T-helper 17 cell (primary cell): ENCODE data around the gene CAV1. TPM values are rescaled to one million over a fixed set of nuclear protein-coding genes. Genes with fewer than 3 reads are reported as not detected.

Experiments
- ATAC-seq: fragments of 150-1000 bp; cut with Tn5 transposase; 2 replicates; pipeline ENCODE4 v1.10.0; 2021; ENCODE audit warnings: mild to moderate bottlenecking, moderate library complexity
- DNase-seq, 3 donors: peaks; one replicate each; pipeline versions ENCODE4 v3.0.0 to v3.0.0-alpha.2; 2020 to 2021
- H3K9me3 ChIP-seq: one replicate; pipeline ENCODE4 v1.7.0; 2013; ENCODE audit warnings: low read length, mild to moderate bottlenecking; ENCODE audit not compliant: control insufficient read depth, poor library complexity, severe bottlenecking
- H3K27ac Mint-ChIP-seq: one replicate; pipeline ENCODE4 v1.8.0; 2022; ENCODE audit warnings: mild to moderate bottlenecking, moderate library complexity, mixed read lengths
- H3K27me3 Mint-ChIP-seq: one replicate; pipeline ENCODE4 v1.8.0; 2022; ENCODE audit warnings: mixed read lengths
- H3K36me3 Mint-ChIP-seq: one replicate; pipeline ENCODE4 v1.8.0; 2022; ENCODE audit warnings: low read depth, mixed read lengths
- H3K4me1 Mint-ChIP-seq: one replicate; pipeline ENCODE4 v1.8.0; 2022; ENCODE audit warnings: mild to moderate bottlenecking, mixed read lengths
- H3K4me3 Mint-ChIP-seq: one replicate; pipeline ENCODE4 v1.8.0; 2022; ENCODE audit warnings: mild to moderate bottlenecking, moderate library complexity, mixed read lengths
- total RNA-seq, 4 donors: library from RNA in 2 of 4; stranded (reverse) in 2 of 4; gene quantifications; one replicate each; pipeline ENCODE4 v1.2.3 and lab custom pipeline; 2022 to 2026

Gene CAV1
- total RNA-seq, 2 donors from 2014 or later, result 0.30 to 0.57 TPM

DNA sequence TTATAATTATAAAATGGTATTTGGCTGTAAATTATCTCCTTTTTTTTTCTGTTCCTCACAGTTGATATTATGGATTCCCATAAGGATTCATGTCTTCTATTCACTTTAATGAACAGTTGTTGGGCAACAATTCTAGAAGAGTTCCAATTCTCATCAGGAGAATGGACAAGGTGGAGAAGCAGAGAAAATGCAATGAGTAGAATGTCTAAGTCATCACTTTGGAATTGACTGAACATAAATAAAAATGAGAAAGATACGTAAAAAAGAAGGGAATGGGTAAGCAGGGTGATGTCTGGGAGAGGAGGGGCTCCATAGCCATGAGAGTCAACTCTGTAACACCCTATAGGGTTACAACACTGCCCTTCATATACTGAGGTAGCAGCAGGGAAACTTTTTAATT, 27.1 kb upstream of the CAV1 start:
- DNase-seq (no peak), ATAC-seq (no peak)
- H3K27me3 Mint-ChIP-seq, result peaks cover 44% of the 10 kb centered on the region
- H3K4me3 Mint-ChIP-seq, result no peak overlapping the region
- peaks cover 9% of the 10 kb centered on the region for H3K4me1 Mint-ChIP-seq
- no peaks in the 10 kb centered on the region for H3K9me3 ChIP-seq
- H3K27ac Mint-ChIP-seq, result no peak overlapping the region
- H3K36me3 Mint-ChIP-seq, result peaks cover 4% of the 10 kb centered on the region

GRCh38 chr7:116499168-116500077, 25.4 kb upstream of the CAV1 start, which contains the start of gene CAV2:
Gene CAV2 (plus strand): TSS chr7:116499738. CDS start chr7:116499782, 44 bp downstream.
- Mint-ChIP-seq H3K27me3 (peaks cover 51% of the 10 kb centered on the region), H3K27ac (no peak within 1 kb of the TSS)

GRCh38 chr7:116500078-116500853, 24.6 kb upstream of the CAV1 start:
- no peaks in the 10 kb centered on the region for H3K9me3 ChIP-seq
- DNase-seq (no peak), ATAC-seq (peak; percentile 86)
- Mint-ChIP-seq H3K36me3 (peaks cover 6% of the 10 kb centered on the region), H3K4me3 (peak overlapping the region; percentile 92), H3K27me3 (peaks cover 57% of the 10 kb centered on the region), H3K4me1 (peaks cover 9% of the 10 kb centered on the region), H3K27ac (no peak overlapping the region)

More at GRCh38 chr7:116499168-116500077, 25.4 kb upstream of the CAV1 start, which contains the start of gene CAV2:
- H3K9me3 ChIP-seq, result no peaks in the 10 kb centered on the region
- H3K36me3 Mint-ChIP-seq, result peaks cover 6% of the 10 kb centered on the region
- DNase-seq (peak in 1 of 3 donors; percentile 12), ATAC-seq (peak; percentile 50)
- peak within 1 kb of the TSS; percentile 92 for H3K4me3 Mint-ChIP-seq
- H3K4me1 Mint-ChIP-seq, result peaks cover 9% of the 10 kb centered on the region

DNA sequence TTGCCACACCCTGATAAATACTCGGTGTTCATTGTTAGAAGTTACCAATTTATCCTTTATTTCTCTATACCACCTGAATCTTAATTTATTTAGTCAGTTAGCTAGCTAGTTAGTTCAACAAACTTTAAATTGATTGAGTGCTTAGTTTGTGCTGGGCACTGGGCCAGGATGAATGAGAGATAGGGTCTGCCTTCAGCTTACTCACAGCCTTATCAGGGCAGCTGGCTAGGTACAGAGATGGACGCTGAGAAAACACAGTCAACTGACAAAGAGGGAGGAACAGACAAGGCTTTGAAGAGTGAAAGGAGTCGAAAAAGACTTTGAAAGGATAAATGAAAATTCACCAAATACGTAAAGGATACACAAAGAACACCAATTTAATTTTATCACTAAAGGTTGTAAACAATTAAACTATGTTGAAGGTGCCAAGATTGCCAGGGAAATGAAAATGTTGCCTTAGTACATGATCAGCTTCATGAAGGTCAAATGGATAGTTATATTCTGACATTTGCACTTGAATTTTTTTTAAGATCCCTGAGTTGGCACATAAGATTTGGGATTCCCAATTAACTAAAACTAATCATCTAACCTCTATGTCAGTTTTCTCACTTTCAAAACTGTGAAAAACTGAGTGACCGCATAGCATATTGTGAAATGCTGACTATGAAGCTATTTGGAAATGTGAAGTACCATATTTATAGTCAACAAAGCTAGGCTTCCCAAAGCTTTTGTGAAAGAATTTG, 23.2 kb upstream of the CAV1 start:
- peaks cover 6% of the 10 kb centered on the region for H3K36me3 Mint-ChIP-seq
- H3K27me3 Mint-ChIP-seq, result peaks cover 58% of the 10 kb centered on the region
- no peaks in the 10 kb centered on the region for H3K9me3 ChIP-seq
- DNase-seq, result no peak
- peaks cover 9% of the 10 kb centered on the region for H3K4me1 Mint-ChIP-seq
- no peak for ATAC-seq
- H3K27ac Mint-ChIP-seq, result no peak overlapping the region
- no peak overlapping the region for H3K4me3 Mint-ChIP-seq

- peaks cover 57% of the 10 kb centered on the region for H3K27me3 Mint-ChIP-seq
These were observed 22.4 kb upstream of the CAV1 start for GRCh38 chr7:116502201-116503096.

GRCh38 chr7:116503835-116504234, 21.0 kb upstream of the CAV1 start:
- H3K27me3 Mint-ChIP-seq, result peaks cover 45% of the 10 kb centered on the region
- DNase-seq (no peak), ATAC-seq (no peak)
- H3K4me1 Mint-ChIP-seq, result peaks cover 9% of the 10 kb centered on the region
- H3K9me3 ChIP-seq, result no peaks in the 10 kb centered on the region
- no peak overlapping the region for H3K4me3 Mint-ChIP-seq
- H3K27ac Mint-ChIP-seq, result no peak overlapping the region
- H3K36me3 Mint-ChIP-seq, result peaks cover 5% of the 10 kb centered on the region

More at GRCh38 chr7:116502201-116503096, 22.4 kb upstream of the CAV1 start:
- no peak for ATAC-seq
- no peaks in the 10 kb centered on the region for H3K9me3 ChIP-seq
- Mint-ChIP-seq H3K27ac (no peak overlapping the region), H3K4me3 (no peak overlapping the region), H3K36me3 (peaks cover 6% of the 10 kb centered on the region), H3K4me1 (peaks cover 9% of the 10 kb centered on the region)
- no peak for DNase-seq

DNA sequence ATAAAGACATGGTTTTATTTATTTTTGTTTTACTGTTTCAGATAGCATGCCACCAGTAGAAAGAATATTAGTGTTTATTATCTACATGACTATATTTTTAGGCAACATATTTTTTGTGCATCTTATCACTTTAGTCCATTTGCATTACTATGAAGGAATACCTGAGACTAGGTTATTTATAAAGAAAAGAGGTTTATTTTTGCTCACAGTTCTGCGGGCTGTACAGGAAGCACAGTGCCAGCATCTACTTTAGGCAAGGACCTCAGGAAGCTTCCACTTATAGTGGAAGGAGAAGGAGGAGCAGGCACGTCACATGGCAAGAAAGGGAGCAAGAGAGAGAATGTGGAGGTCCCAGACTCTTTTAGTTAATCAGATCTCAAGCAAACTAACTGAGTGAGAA, 19.6 kb upstream of the CAV1 start:
- H3K9me3 ChIP-seq, result no peaks in the 10 kb centered on the region
- Mint-ChIP-seq H3K36me3 (peaks cover 4% of the 10 kb centered on the region), H3K27ac (no peak overlapping the region), H3K27me3 (peaks cover 37% of the 10 kb centered on the region), H3K4me1 (peaks cover 6% of the 10 kb centered on the region), H3K4me3 (no peak overlapping the region)
- ATAC-seq (no peak), DNase-seq (no peak)

GRCh38 chr7:116505823-116506222, 19.0 kb upstream of the CAV1 start:
- peaks cover 32% of the 10 kb centered on the region for H3K27me3 Mint-ChIP-seq
- no peaks in the 10 kb centered on the region for H3K9me3 ChIP-seq
- H3K4me3 Mint-ChIP-seq, result no peak overlapping the region
- ATAC-seq, result no peak
- peaks cover 2% of the 10 kb centered on the region for H3K36me3 Mint-ChIP-seq
- peaks cover under 1% of the 10 kb centered on the region for H3K4me1 Mint-ChIP-seq
- H3K27ac Mint-ChIP-seq, result no peak overlapping the region
- no peak for DNase-seq

- no peak overlapping the region for H3K27ac Mint-ChIP-seq
- H3K9me3 ChIP-seq, result no peaks in the 10 kb centered on the region
- H3K4me3 Mint-ChIP-seq, result no peak overlapping the region
- no peak for ATAC-seq
- H3K4me1 Mint-ChIP-seq, result peaks cover 16% of the 10 kb centered on the region
- peaks cover 3% of the 10 kb centered on the region for H3K36me3 Mint-ChIP-seq
- no peak for DNase-seq
- peaks cover 24% of the 10 kb centered on the region for H3K27me3 Mint-ChIP-seq
These were observed 14.8 kb upstream of the CAV1 start for GRCh38 chr7:116509982-116510579.

DNA sequence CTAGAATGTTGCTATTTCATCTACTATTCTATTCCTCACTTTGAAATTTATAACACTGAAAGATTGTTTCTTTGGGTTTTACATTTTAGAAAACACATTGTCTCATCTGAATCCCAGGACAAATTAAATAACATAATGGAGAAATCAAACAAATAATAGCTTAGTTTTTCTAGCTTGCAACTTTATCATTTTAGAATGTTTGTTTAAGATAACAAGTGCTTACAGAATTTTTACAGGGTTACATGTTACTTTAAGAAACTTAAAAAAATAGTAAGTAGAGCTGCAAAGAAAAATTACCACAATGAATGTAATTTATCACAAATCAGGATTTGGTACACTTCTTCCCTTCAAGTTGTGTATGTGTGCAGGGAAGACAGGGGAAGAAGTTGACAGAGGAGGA, 14.0 kb upstream of the CAV1 start:
- Mint-ChIP-seq H3K4me3 (no peak overlapping the region), H3K36me3 (peaks cover 3% of the 10 kb centered on the region)

GRCh38 chr7:116511552-116512519, 13.0 kb upstream of the CAV1 start:
- no peaks in the 10 kb centered on the region for H3K9me3 ChIP-seq
- peak overlapping the region; percentile 97 for H3K4me3 Mint-ChIP-seq
- peaks cover 23% of the 10 kb centered on the region for H3K27me3 Mint-ChIP-seq
- peaks cover 3% of the 10 kb centered on the region for H3K36me3 Mint-ChIP-seq
- no peak for DNase-seq
- peak overlapping the region; percentile 90 for H3K27ac Mint-ChIP-seq
- peaks cover 16% of the 10 kb centered on the region for H3K4me1 Mint-ChIP-seq
- ATAC-seq, result peak; percentile 89

More for the DNA sequence above, 14.0 kb upstream of the CAV1 start:
- Mint-ChIP-seq H3K4me1 (peaks cover 16% of the 10 kb centered on the region), H3K27ac (no peak overlapping the region), H3K27me3 (peaks cover 24% of the 10 kb centered on the region)
- H3K9me3 ChIP-seq, result no peaks in the 10 kb centered on the region
- ATAC-seq, result no peak
- no peak for DNase-seq
